ENCODE results near the gene FAM151B.

GRCh38 chr5:80487444-80487828, 464 bp upstream of the FAM151B start:
- TF ChIP-seq CTCF (IDR thresholded peaks at IDR 0.05; ENCODE audit: insufficient read depth, low read length, poor library complexity, severe bottlenecking) (no peak), EZH2phosphoT487 (conservative IDR thresholded peaks at IDR 0.05; ENCODE audit: low read length) (no peak)

Measured in SU-DHL-6 (cell line).